HFF-Myc (cell line): Measurements from ENCODE around the gene GHDC.
"Not testable (repeated sequence)": the region's sequence is repeated elsewhere in the genome, so short reads cannot be mapped to it uniquely, and the experiment has no call there.

ENCODE experiments used
- DNase-seq: peaks from one replicate; pipeline ENCODE4 v3.0.0-alpha.2; 2011; ENCODE audit warnings: low read depth; ENCODE audit errors: extremely low read depth
- H3K4me3 ChIP-seq: replicated peaks from 2 replicates; pipeline ENCODE4 v1.5.1; 2011; ENCODE audit warnings: low read depth, mild to moderate bottlenecking, control low read depth, low read length
- TF ChIP-seq, protein P1 (sequence below): IDR thresholded peaks from 2 replicates; pipeline ENCODE4 v1.5.1; 2012; ENCODE audit warnings: mild to moderate bottlenecking, low read depth, low read length, control low read depth; ENCODE audit errors: missing control alignments

Gene GHDC

DNA sequence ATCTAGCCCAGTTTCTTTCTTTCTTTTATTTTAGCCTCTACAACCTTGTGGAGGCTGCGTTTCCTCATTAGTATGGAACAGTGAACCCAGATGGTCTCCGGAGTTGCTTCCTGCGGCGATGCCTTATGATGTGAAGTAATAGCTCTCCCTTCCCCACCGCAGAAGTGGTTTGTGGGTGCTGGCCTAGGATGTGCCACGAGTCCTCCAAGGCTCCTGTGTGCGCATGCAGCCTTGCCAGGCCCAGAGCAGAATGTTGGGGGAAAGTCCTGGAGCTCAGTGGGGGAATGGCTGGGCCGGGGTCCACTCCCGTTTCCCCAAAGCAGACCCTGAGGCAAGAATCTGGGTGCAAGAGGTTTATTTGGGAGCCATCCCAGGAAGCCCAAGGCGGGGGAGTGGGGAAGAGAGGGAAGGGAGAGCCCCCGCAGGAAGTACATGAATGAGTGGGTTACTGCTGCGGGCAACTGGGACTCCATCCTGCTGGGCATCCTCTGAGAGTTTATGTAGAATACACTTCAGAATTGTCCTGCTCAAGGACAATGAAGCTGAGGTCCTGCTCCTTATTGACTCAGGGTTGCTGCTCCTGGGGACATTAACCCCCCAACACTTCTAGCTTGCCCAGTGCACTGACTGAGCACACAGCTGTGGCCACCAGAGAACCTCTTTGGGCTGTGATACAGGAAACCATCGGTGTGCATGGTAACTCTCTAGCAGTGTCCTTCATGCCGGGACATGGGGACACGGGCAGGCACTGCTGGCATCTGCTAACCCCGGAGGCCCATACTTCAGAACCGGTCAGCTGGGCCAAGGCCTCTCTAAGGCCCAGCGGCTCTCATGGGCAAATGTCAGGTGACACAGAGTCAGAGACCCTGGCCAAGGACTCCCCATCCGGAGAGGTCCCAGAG is 5.3 kb downstream of the GHDC start:
- no peak overlapping the region for H3K4me3 ChIP-seq
- TF ChIP-seq, protein P1, sequence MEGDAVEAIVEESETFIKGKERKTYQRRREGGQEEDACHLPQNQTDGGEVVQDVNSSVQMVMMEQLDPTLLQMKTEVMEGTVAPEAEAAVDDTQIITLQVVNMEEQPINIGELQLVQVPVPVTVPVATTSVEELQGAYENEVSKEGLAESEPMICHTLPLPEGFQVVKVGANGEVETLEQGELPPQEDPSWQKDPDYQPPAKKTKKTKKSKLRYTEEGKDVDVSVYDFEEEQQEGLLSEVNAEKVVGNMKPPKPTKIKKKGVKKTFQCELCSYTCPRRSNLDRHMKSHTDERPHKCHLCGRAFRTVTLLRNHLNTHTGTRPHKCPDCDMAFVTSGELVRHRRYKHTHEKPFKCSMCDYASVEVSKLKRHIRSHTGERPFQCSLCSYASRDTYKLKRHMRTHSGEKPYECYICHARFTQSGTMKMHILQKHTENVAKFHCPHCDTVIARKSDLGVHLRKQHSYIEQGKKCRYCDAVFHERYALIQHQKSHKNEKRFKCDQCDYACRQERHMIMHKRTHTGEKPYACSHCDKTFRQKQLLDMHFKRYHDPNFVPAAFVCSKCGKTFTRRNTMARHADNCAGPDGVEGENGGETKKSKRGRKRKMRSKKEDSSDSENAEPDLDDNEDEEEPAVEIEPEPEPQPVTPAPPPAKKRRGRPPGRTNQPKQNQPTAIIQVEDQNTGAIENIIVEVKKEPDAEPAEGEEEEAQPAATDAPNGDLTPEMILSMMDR = no peak
- DNase-seq = no peak

DNA sequence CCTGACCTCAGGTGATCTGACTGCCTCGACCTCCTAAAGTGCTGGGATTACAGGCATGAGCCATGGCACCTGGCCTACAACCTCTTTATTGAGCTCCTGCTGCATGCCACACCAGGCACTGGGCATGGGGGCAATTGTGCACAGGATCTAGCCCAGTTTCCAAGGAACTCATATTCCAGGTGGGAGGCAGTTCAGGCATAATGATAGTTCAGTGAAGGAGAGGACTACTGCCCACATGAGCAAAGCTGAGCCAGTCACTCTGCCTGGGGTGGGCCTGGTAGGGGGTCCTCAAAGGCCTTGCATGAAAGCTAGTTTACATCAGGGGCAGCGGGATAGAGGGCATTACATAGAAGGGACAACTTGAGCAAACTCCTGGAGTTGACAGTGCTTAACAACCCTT is 6.5 kb downstream of the GHDC start:
- no peak for DNase-seq
- TF ChIP-seq, protein P1 = no peak

DNA sequence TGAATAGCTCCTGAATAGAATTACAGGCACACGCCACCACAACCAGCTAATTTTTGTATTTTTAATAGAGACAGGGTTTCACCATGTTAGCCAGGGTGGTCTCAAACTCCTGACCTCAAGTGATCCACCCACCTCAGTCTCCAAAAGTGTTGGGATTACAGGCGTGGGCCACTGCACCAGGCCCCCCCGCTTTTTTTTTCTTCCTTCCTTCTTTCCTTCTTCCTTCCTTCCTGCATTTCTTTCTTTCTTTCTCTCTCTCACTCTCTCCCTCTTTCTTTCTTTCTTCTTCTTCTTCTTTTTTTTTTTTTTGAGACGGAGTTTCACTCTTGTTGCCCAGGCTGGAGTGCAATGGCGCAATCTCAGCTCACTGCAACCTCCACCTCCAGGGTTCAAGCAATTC is 8.1 kb downstream of the GHDC start:
- DNase-seq, H3K4me3 ChIP-seq: not testable (repeated sequence)

More for the DNA sequence above, 6.5 kb downstream of the GHDC start:
- H3K4me3 ChIP-seq = no peak overlapping the region

DNA sequence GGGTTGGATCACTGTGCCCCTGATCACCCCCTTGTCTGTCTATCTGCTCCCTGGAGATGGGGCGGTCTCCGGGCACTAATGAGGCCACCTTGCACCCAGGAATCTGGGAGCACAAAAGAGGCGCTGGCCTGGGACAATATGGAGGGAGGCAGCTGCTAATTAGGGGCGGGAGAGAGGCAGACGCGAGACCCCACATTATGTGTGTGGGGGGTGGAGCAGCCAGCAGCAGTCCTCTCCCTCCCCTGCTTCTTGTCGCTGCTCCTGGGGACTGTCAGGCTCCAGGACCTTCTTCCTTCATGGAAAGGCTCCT is 8.7 kb downstream of the GHDC start:
- no peak overlapping the region for H3K4me3 ChIP-seq
- no peak for DNase-seq
- TF ChIP-seq, protein P1 = no peak

DNA sequence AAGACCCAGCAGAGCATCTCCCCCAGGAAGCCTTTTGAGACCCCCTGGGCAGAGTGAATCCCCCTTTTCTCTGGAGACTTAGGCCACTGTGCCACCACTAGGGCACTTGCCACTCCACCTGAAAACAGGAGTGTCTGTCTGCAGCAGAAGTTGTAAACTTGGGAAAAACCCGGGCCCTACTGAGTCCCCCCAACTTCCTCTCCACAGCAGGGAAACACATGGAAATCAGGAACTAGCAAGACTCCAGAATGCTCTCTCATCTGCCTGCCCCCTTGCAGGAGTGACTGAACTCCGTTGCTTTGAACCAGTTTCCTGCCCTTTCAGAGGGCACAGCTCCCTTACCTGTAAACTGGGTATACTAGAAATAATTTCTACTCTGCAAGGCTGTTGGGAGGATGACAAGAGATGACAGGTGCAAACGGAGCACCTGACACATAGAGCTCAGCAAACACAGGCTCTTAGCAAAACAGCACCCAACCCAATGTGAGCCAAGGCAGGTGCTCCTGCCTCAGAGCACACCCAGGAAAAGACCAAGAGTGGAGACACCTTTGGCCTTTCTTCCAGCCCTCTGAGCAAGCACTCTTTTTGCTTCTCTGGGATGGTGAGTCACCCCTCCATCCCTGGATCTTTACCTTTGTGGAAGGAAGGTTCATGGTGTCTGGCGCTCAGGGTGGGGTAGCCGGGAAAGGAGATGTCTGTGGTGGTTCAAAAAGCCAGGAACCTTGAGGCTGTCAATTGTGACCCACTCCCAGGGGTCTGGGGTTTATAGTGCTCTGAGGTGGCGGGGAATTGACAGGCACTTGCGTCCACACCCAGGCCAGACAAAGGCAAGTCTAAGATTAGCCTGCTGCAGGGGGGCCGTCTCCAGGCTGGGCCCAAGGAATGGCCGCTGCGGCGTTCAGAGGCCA is 9.3 kb downstream of the GHDC start, which contains the start of gene HCRT:
TSS of gene HCRT (minus strand) at position 740 of the 908 bp plus-strand sequence. CDS start at position 653, 87 bp downstream.
- peak within 1 kb of the TSS; percentile 42 for H3K4me3 ChIP-seq
- no peak for DNase-seq
- TF ChIP-seq, protein P1 = no peak

DNA sequence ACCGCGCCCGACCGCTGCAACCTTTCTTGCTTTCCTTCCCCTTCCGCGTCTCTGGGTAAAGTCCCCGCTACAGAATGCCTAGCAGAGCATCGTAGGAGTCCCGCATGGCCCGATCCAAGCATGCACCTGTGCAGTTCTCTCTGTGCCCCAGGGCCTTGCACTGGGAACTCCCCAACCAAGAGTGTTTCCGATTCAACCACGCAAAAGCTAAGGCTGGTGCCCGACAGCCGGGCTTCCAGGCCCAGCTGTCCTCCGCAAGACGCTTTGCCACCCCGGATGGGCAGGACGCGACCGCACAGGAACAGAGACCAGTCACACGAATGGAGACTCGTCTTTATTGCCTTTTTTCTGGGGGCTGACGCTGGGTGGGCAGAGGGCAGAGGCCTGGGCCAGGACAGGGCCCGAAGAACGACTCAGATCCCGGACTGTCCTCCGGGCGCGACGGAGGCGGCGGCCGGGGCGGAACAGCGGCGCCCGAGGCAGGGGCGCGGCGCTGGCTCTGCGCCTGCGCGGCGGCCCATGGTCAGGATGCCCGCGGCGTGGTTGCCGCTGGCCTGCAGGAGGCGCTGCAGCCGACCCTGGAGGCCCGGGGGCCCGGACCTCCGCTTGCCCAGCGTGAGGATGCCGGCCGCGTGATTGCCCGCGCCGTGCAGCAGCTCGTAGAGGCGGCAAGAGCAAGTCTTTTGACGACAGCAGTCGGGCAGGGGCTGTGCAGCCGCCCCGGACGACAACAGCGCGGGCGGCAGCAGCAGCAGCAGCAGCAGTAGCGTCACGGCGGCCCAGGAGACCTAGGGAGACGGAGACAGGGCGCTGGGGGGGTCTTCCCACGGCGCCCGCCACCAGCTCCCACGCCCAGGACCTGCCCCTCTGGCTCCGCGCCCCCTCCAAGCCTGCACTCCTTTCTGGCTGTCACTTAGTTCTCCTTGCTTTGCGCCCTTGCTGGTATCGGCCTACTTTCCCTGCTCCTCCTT is 10.3 kb downstream of the GHDC start:
- TF ChIP-seq, protein P1 = peak; percentile 65
- H3K4me3 ChIP-seq = peak overlapping the region; percentile 42
- DNase-seq = no peak
